ENCODE results near the gene SLC2A8.

SLC2A8 gene

DNA sequence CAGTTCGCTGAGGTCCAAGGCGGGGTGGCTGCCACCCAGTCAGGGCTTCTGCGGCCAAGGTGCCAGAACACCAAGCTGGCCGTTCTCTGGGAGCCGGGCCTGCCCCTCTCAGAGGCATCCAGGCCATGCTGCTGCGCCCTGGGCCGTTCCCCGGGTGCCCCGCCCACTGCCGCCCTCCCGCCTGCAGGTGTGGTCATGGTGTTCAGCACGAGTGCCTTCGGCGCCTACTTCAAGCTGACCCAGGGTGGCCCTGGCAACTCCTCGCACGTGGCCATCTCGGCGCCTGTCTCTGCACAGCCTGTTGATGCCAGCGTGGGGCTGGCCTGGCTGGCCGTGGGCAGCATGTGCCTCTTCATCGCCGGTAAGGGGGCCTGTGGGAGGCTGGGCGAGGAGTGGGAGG is 7.7 kb downstream of the SLC2A8 start:
- no peak for DNase-seq

- no peak for DNase-seq
These were observed 8.6 kb downstream of the SLC2A8 start for GRCh38 chr9:127405344-127406125.

DNA sequence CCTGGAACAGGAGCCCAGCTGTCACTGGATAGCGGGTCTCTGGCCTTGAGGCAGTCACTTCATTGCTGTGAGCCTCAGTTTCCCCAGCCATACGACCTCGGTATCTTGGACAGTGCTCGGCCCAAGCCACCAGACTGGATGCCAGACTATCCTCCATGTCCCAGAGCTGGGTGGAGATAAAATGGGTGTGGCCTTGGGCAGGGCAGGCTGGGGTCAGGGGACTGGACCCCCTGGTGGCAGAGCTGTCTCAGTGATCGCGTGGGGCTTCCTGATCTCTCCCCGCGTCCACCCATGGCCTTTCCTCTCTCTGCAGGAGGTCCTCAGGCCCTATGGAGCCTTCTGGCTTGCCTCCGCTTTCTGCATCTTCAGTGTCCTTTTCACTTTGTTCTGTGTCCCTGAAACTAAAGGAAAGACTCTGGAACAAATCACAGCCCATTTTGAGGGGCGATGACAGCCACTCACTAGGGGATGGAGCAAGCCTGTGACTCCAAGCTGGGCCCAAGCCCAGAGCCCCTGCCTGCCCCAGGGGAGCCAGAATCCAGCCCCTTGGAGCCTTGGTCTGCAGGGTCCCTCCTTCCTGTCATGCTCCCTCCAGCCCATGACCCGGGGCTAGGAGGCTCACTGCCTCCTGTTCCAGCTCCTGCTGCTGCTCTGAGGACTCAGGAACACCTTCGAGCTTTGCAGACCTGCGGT is 10.0 kb downstream of the SLC2A8 start:
- no peak for DNase-seq

- no peak for DNase-seq
These were observed 10.5 kb downstream of the SLC2A8 start for GRCh38 chr9:127407492-127407843.

DNA sequence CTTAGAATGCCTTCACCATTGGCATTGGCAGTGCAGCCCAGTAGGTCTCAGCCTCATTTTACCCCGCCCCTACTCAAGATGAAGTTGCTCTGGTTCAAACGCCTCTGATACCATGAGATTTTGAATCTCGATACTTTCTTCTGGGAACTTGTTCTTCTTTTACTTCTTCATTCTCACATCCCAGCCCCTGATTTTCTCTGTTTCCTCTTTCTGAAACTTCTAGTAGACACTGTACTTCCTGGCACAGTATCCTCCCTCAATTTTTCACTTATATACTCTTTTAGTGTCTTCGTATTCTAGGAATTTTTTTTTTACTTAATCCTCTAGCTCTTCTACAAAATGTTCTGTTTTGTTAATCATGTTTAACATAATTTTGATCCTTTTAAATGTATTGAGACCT is 14.2 kb downstream of the SLC2A8 start:
- DNase-seq, result no peak

GRCh38 chr9:127415141-127415540 is 18.2 kb downstream of the SLC2A8 start:
- no peak for DNase-seq

DNA sequence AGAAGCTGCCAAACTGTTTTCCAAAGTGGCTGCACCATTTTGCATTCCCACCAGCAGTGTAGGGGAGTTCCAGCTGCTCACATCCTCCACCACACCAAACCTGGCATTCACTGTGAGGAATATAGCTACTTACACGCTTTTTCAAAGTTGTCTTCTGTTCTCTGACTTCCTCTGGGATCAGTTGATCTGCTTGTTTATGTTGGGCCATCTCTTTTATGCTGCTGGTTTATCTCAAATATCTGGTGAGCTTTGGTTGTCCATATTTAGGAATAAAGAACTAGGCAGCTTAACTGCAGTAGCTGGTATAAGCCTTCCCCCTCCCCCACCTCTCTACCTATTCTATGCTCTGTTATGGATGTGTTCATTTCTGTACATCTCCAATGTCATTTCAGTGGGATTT is 18.7 kb downstream of the SLC2A8 start:
- DNase-seq, result no peak

DNA sequence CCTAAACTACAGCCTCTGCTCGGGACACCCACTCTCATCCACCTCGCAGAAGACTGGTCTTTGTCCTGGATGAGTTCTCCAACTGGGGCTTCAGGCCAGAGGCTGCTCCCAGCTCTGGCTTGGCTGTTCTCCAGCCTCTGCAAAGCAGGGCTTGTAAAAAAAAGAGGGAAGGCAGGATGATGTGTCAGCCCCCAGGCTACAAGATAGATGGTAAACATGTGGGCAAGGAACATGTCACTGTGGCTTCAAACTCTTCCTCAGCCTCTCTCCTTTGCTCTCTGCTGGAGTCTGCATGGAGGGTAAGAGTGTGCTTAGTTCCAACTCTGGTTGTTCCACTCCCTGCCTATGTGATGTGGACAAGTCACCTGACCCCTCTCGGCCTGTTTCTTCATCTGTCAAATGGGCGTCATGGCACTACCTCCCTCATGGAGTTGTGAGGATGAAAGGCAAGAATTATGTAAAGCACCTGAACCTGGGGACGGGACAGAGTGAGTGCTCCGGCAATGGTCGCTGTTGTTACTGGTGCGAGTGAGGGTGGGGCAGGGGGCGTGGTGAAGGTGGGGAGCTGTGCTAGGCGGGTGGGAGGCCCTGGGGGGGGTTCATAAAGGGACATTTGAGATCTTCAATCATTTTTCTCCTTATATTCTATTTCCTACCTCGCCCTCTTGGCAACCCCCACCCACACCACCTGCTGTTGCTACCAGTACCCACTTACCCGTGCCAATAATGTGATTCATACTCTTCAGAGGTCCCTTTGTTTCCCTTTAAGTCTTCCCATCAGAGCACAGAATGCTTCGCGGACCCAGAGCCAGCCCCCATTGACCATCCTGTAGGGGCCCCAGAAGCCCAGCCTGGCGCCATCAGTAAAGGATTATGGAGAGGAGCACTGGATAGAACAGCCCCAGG is 20.4 kb downstream of the SLC2A8 start:
- no peak for DNase-seq

GRCh38 chr9:127418037-127418471 is 21.1 kb downstream of the SLC2A8 start:
- DNase-seq, result peak; percentile 31

GRCh38 chr9:127419348-127419747 is 22.4 kb downstream of the SLC2A8 start:
- no peak for DNase-seq

DNA sequence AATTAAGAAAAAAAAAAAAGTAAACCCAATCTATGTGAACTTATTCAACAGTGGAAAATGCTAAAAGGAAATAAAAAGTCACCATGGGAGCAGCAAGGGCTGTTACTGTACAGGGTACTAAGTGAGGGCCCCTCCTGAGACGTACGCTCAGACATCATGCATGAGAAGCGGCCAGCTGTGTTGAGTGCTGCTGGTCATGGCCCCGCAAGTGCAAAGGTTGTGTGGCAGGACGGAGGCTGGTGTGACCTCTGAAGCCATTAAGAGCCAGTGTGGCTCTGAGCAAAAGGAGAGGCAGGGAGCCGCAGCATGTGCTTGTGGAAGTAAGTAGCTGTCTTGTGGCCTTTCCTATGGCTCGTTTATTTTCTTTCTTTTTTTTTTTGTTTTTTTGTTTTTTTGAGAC is 24.1 kb downstream of the SLC2A8 start:
- DNase-seq, result no peak

- no peak for DNase-seq
These were observed 25.3 kb downstream of the SLC2A8 start for GRCh38 chr9:127422133-127422782.

- no peak for DNase-seq
These were observed 25.8 kb downstream of the SLC2A8 start for GRCh38 chr9:127422787-127423186.

DNA sequence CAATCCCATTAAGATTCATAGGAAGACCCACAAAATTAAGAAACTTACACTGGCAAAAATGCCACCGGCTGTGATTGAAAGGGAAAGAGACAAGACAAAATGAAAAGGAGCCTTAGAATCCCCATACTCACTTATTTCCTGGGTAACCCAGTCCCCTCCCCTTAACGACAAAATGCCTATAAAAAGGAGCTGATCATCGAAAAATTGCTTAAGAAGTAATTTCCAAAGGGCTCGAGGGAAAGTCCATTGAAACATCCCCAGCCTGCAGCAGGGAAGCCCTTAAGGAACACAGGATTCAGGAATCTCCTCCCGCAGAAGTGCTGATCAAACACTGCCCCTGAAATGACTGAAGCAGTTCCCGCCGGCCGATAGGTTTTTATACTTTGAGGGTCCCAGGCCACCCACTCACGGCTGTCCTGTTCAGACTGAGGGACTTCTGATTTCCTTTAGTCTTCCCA is 26.5 kb downstream of the SLC2A8 start:
- DNase-seq, result no peak

DNA sequence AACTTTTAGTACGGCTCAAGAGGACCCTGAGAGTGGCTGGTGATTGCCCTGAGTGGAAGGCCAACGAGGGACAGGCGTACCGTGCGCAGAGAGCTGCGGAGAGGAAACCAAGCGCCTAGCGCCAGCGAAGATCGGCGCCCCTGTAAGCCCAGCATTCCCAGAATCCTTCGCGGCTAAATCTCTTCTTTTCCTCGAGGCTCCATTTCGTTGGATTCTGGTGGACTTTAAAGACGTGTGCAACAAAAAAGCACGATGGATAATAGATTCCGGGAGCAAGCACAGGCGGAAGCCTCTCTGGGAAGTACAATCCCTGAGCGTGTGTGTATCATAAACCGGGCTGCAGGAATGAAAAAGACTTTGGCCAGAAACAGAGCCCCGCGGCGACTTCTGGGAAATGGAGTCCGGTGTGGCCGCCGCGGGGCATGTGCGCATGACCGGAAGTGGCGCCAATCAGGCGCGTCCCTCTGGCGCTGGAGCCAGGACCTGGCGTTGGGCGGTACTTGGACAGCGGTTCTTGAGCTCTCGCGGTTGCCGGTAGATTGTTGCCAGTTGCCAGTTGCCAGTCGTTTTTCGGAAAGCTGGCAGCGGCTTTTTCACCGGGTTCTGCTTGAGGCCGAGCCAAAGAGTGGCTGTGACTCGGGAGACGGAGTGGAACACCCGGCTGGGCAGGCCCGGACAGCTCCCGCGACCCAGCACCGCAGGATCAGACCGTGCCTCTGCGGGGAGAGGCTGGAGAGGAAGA is 27.1 kb downstream of the SLC2A8 start, which contains the start of gene ZNF79:
TSS of gene ZNF79 (plus strand) at position 449 of the 742 bp plus-strand sequence. CDS start 406 bp downstream, outside the sequence.
- DNase-seq, result peak; percentile 90

DNA sequence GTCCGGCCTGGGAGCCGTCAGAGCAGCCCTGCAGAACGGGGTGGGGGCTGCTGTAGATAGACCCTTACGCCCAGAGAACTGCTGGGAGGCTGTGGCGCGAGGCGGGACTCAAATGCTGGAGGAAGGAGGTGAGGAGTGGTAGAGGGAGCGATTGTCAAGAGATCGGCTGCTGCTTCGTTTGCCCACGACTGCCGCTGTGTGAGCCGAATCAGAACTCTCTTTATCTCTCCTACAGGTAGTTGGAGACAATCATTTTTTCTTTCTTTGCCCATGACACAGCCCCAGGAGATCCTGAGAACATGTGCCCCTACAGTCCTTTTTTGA is 27.7 kb downstream of the SLC2A8 start:
- peak; percentile 31 for DNase-seq

DNA sequence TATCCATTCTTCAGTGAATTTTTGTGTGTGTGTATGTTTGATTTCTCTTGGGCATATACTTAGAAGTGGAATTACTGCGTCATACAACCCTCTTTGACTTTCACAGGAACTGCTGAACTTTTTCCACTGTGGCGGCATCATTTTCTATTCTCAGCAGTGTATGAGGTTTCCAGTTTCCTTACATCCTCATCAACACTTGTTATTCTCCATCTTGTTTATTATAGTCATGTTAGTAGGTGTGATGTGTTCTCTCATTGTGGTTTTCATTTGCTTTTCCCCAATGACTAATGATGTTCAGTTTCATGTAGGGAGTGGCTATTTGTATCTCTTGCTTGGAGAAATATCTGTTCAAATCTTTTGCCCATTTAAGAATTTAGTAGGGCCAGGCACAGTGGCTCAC is 29.8 kb downstream of the SLC2A8 start:
- no peak for DNase-seq

DNA sequence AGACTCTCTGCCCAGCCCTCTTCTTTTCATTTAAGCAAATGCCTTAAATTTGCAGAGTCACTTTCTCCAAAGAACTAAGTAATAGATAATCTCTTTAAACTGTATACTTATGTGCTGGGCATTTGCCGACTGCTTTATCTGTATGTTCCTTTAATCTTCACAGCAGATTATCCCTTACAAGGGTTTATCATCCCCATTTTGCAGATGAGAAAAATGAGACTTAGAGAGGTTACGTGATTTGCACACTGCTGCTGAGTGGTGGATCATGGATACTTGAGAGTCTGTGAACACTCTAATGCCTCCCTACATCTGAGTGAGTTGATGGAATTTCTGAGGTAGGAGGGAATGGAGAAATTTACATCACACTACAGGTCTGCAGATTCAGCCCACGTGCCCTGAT is 31.4 kb downstream of the SLC2A8 start:
- DNase-seq, result no peak

DNA sequence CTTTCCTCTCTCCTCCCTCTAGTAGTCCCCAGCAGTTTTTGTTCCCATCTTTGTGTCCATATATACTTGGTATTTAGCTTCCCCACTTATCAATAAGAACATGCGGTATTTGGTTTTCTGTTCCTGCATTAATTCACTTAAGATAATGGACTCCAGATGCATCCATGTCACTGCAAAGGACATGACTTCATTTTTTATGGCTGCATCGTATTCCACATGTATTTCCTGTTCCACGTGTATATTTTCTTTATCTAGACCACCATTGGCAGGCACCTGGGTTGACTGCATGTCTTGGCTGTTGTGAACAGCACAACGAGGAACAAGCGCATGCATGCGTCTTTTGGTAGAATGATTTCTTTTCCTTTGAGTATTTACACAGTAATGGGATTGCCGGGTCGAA is 33.4 kb downstream of the SLC2A8 start:
- DNase-seq, result no peak

- peak; percentile 16 for DNase-seq
These were observed 40.7 kb downstream of the SLC2A8 start for GRCh38 chr9:127437497-127438264.

GRCh38 chr9:127438394-127438793 is 41.4 kb downstream of the SLC2A8 start:
- DNase-seq, result no peak

Data from activated gamma-delta T cell treated with Interleukin-2 at 50 U/mL for 16 hours (primary cell).